NT2/D1 (cell line): ENCODE data around the gene RGS12.

Experiments used
- SUZ12 ChIP-seq: IDR thresholded peaks from 2 replicates; pipeline ENCODE4 v1.6.1; 2011; ENCODE audit not compliant: insufficient read length, insufficient read depth; ENCODE audit errors: extremely low read depth
- YY1 ChIP-seq: IDR thresholded peaks from 2 replicates; pipeline ENCODE4 v1.6.1; 2011; ENCODE audit not compliant: insufficient read length, insufficient read depth
- ZNF274 ChIP-seq: IDR thresholded peaks from 2 replicates; pipeline ENCODE4 v1.6.1; 2011; ENCODE audit warnings: mild to moderate bottlenecking, low read depth, low read length

GRCh38 chr4:3256230-3257102, 36.4 kb upstream of the RGS12 start:
- TF ChIP-seq SUZ12 (no peak), ZNF274 (no peak), YY1 (no peak)
